AG04450 (cell line): ENCODE results near the gene NFASC. TPM values are rescaled to one million over a fixed set of nuclear protein-coding genes. Genes with fewer than 3 reads are reported as not detected.

Experiments used
- CTCF ChIA-PET: fragments of 300-600, 350-600 bp; formaldehyde crosslinking; extraction: SDS; loops from one replicate; lab custom pipeline; 2022; ENCODE audit warnings: antibody characterized with exemption, inconsistent platforms; lab: Charles Lee
- POLR2A ChIA-PET: fragments of 350-600 bp; formaldehyde crosslinking; extraction: SDS; loops from one replicate; lab custom pipeline; 2021; ENCODE audit warnings: antibody characterized with exemption, inconsistent platforms; lab: Yijun Ruan, JAX
- DNase-seq: peaks from one replicate; pipeline ENCODE4 v3.0.0-alpha.2; 2011; ENCODE audit warnings: low read depth, low spot score
- H3K27ac ChIP-seq: one replicate; pipeline ENCODE4 v1.5.1; 2012; ENCODE audit warnings: low read depth, low read length, control low read depth
- H3K27me3 ChIP-seq: one replicate; pipeline ENCODE4 v1.6.0; 2012; ENCODE audit warnings: low read length; ENCODE audit not compliant: control insufficient read depth, insufficient read depth
- H3K4me3 ChIP-seq: 2 replicates; pipeline ENCODE4 v1.5.1; 2011; ENCODE audit warnings: mild to moderate bottlenecking, low read depth, low read length, control low read depth
- H3K9me3 ChIP-seq: 2 replicates; pipeline ENCODE4 v1.5.1; 2012; ENCODE audit warnings: low read length; ENCODE audit not compliant: control insufficient read depth, insufficient read depth
- polyA plus RNA-seq: library from polyadenylated mRNA; depleted of rRNA; stranded (reverse); fragments of >200 nt; gene quantifications from 2 replicates; pipeline ENCODE4 v1.2.3, GENCODE V29; 2011
- TF ChIP-seq, protein P1 (sequence below): IDR thresholded peaks from 2 replicates; pipeline ENCODE4 v1.5.1; 2011; ENCODE audit warnings: low read depth, low read length, control low read depth, inconsistent platforms

Gene NFASC
- polyA plus RNA-seq, 1 experiment: 1.8 TPM

DNA sequence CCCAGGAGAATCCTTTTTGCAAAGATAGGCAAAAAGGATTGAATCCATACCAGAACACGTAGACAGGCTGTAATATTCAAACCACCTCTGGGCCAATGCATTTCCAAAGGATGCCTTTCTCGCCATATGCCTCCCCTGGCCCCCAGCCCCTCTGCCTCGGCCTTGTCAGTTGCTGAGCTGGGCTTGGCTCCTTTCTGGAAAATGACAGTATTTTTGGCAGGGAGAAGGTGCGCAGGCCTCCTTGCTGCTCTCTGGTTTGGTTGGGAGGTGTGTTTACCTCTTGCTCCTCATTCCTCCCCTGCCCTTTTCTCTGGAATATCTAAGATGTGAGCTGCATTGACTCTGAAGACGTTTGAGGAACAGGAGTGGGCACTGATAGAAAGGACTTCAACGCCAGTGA, 146.3 kb downstream of the NFASC start:
- ChIA-PET CTCF (no interaction called here), POLR2A (no interaction called here)
- H3K27me3 ChIP-seq: peaks cover 50% of the 10 kb centered on the region

DNA sequence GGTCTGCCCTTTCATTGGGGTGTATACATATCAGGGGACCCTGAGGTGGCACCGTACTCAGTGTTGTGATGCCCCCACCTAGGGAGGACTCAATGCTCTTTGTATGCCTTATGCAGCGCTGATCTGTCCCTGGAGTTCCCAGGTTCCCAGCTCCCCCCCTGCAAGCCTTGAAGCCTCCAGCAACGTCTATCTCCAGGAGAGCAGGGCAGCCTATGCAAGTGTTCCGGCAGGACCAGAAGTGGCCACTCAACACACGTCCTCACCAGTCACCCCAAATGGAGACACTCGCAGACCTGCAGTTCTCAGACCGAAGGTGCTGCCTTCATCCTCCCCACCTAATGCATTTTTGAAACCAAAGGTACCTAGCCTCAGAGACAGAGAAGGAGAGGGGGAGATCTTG, 147.1 kb downstream of the NFASC start:
- no peak overlapping the region for H3K27ac ChIP-seq
- TF ChIP-seq, protein P1, sequence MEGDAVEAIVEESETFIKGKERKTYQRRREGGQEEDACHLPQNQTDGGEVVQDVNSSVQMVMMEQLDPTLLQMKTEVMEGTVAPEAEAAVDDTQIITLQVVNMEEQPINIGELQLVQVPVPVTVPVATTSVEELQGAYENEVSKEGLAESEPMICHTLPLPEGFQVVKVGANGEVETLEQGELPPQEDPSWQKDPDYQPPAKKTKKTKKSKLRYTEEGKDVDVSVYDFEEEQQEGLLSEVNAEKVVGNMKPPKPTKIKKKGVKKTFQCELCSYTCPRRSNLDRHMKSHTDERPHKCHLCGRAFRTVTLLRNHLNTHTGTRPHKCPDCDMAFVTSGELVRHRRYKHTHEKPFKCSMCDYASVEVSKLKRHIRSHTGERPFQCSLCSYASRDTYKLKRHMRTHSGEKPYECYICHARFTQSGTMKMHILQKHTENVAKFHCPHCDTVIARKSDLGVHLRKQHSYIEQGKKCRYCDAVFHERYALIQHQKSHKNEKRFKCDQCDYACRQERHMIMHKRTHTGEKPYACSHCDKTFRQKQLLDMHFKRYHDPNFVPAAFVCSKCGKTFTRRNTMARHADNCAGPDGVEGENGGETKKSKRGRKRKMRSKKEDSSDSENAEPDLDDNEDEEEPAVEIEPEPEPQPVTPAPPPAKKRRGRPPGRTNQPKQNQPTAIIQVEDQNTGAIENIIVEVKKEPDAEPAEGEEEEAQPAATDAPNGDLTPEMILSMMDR: no peak
- H3K9me3 ChIP-seq: no peaks in the 10 kb centered on the region
- ChIA-PET POLR2A (no interaction called here), CTCF (no interaction called here)
- no peak for DNase-seq
- no peak overlapping the region for H3K4me3 ChIP-seq
- H3K27me3 ChIP-seq: peaks cover 43% of the 10 kb centered on the region

More for the DNA sequence above, 146.3 kb downstream of the NFASC start:
- H3K4me3 ChIP-seq: no peak overlapping the region
- H3K27ac ChIP-seq: no peak overlapping the region
- TF ChIP-seq, protein P1: no peak
- no peak for DNase-seq
- H3K9me3 ChIP-seq: no peaks in the 10 kb centered on the region

DNA sequence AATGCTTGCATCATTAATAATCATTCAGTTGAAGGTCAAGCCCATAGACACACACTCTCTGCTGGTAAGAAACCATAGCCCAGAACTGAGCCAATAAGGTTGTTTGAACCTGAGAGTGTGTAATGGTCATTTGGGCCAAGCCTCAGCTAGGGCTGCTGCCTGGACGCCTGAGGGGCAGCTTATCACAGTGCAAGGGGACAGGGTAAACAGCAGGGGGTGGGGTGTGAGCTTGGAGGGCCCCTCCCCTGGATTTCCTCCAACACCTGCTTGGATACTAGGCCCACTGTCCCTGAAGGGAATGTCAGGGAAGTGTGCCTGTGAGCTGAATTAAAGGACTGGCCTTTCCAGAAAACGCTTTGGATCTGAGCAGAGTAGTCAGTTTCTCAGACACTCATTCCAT, 147.7 kb downstream of the NFASC start:
- no peak for DNase-seq
- H3K4me3 ChIP-seq: no peak overlapping the region
- peaks cover 38% of the 10 kb centered on the region for H3K27me3 ChIP-seq
- TF ChIP-seq, protein P1: no peak
- CTCF ChIA-PET: interaction anchor here (0.6 kb wide), 1 partner anchor 511 kb away, joined by 3 read pairs; no protein-coding TSS in a partner anchor
- no peaks in the 10 kb centered on the region for H3K9me3 ChIP-seq
- POLR2A ChIA-PET: no interaction called here
- no peak overlapping the region for H3K27ac ChIP-seq

DNA sequence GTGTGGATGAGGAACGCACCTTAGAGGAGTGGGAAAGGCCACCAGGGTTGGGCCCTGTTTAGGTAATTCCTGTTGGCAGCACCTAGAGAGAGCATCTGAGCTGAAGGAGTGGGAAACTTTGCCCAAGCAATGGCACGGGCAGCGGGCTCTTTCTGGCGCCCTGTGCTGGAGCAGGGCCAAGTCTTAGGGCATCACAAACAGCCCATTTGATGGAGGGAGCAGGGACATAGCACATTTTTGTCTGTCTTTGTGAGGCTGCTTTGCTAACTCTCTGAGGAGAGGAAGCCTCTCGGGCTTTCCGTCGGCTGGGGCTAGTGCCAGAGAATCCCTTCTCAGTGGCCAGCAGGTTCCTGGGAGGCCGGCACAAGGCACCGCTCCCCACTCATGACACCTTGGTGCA, 149.8 kb downstream of the NFASC start:
- POLR2A ChIA-PET: no interaction called here
- Histone ChIP-seq H3K9me3 (no peaks in the 10 kb centered on the region), H3K4me3 (no peak overlapping the region), H3K27ac (no peak overlapping the region), H3K27me3 (peaks cover 31% of the 10 kb centered on the region)
- TF ChIP-seq, protein P1: no peak
- CTCF ChIA-PET: interaction anchor here (2.2 kb wide), 1 partner anchor 41 kb away, joined by 8 read pairs; no protein-coding TSS in a partner anchor
- DNase-seq: no peak

DNA sequence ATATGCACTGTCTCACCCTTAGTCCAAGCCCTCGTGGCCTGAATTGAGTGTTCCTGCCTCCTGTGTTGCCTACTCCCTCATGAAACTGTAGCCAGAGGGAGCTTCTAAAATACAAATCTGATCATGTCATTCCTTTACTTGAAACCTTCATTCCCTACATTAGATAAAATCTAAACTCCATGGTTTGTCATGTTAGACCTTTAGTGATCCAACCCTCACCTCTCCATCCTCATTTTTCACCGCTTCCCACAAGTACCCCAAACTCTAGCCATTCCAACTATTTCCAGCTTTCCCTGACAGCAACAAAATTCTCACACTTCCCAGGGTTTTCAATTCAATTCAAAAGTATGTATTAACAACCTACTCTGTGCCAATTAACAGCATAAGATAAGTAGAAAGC, 154.0 kb downstream of the NFASC start:
- ChIA-PET POLR2A (no interaction called here), CTCF (interaction anchor here (2.2 kb wide), 1 partner anchor 37 kb away, joined by 5 read pairs; no protein-coding TSS in a partner anchor)

More for the DNA sequence above, 154.0 kb downstream of the NFASC start:
- Histone ChIP-seq H3K27me3 (peaks cover 27% of the 10 kb centered on the region), H3K9me3 (no peaks in the 10 kb centered on the region), H3K4me3 (no peak overlapping the region), H3K27ac (no peak overlapping the region)
- TF ChIP-seq, protein P1: no peak
- DNase-seq: no peak
